ENCODE results near the gene EIF3A.

EIF3A gene

GRCh38 chr10:119025336-119025735, 55.3 kb downstream of the EIF3A start (continued):
- TF ChIP-seq ZNF518A (tag by site-specific recombination; conservative IDR thresholded peaks at IDR 0.05; ENCODE audit: low read depth) (no peak), ZBTB17 (tag by site-specific recombination; IDR thresholded peaks at IDR 0.05) (no peak), ZNF138 (tag by site-specific recombination; IDR thresholded peaks at IDR 0.05; ENCODE audit: borderline replicate concordance) (no peak), ZNF391 (tag by site-specific recombination; IDR thresholded peaks at IDR 0.05; ENCODE audit: borderline replicate concordance, low read depth) (no peak), GLIS1 (tag by site-specific recombination; IDR thresholded peaks at IDR 0.05) (peak; percentile 92), ZNF501 (tag by site-specific recombination; IDR thresholded peaks at IDR 0.05) (no peak), IKZF3 (tag by site-specific recombination; IDR thresholded peaks at IDR 0.05) (0 out of 2 replicates have a peak, but pooled peaks have one; percentile 21), ZNF274 (IDR thresholded peaks at IDR 0.05; ENCODE audit: low read length) (no peak), ZNF274 (tag by site-specific recombination; IDR thresholded peaks at IDR 0.05; ENCODE audit: borderline replicate concordance) (no peak), YY2 (tag by site-specific recombination; IDR thresholded peaks at IDR 0.05) (no peak), ZNF302 (tag by site-specific recombination; IDR thresholded peaks at IDR 0.05; ENCODE audit: low read depth) (no peak), ELK4 (IDR thresholded peaks at IDR 0.05; ENCODE audit: borderline replicate concordance, low read depth, low read length) (no peak), ZNF639 (tag by site-specific recombination; IDR thresholded peaks at IDR 0.05) (no peak), PATZ1 (tag by site-specific recombination; IDR thresholded peaks at IDR 0.05) (peak; percentile 49; the same call in 1 of the 2 replicates), PRDM10 (tag by site-specific recombination; IDR thresholded peaks at IDR 0.05) (no peak), ZNF555 (tag by site-specific recombination; conservative IDR thresholded peaks at IDR 0.05) (no peak), ZNF558 (tag by site-specific recombination; IDR thresholded peaks at IDR 0.05) (no peak), ZNF585B (tag by site-specific recombination; IDR thresholded peaks at IDR 0.05) (no peak), ZBTB10 (tag by site-specific recombination; IDR thresholded peaks at IDR 0.05) (no peak), ZSCAN23 (tag by site-specific recombination; IDR thresholded peaks at IDR 0.05) (no peak), KLF9 (tag by site-specific recombination; IDR thresholded peaks at IDR 0.05; ENCODE audit: low read depth) (no peak), ZNF292 (tag by site-specific recombination; IDR thresholded peaks at IDR 0.05; ENCODE audit: borderline replicate concordance, low read depth) (no peak), ZNF701 (tag by site-specific recombination; IDR thresholded peaks at IDR 0.05) (no peak), ZNF548 (tag by site-specific recombination; IDR thresholded peaks at IDR 0.05) (no peak), RBAK (tag by site-specific recombination; IDR thresholded peaks at IDR 0.05) (no peak)

Measured in HEK293 (cell line).